ENCODE data around the gene OARD1.
"Not testable (repeated sequence)": the region's sequence is repeated elsewhere in the genome, so short reads cannot be mapped to it uniquely, and the experiment has no call there.

Gene OARD1, protein sequence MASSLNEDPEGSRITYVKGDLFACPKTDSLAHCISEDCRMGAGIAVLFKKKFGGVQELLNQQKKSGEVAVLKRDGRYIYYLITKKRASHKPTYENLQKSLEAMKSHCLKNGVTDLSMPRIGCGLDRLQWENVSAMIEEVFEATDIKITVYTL

DNA sequence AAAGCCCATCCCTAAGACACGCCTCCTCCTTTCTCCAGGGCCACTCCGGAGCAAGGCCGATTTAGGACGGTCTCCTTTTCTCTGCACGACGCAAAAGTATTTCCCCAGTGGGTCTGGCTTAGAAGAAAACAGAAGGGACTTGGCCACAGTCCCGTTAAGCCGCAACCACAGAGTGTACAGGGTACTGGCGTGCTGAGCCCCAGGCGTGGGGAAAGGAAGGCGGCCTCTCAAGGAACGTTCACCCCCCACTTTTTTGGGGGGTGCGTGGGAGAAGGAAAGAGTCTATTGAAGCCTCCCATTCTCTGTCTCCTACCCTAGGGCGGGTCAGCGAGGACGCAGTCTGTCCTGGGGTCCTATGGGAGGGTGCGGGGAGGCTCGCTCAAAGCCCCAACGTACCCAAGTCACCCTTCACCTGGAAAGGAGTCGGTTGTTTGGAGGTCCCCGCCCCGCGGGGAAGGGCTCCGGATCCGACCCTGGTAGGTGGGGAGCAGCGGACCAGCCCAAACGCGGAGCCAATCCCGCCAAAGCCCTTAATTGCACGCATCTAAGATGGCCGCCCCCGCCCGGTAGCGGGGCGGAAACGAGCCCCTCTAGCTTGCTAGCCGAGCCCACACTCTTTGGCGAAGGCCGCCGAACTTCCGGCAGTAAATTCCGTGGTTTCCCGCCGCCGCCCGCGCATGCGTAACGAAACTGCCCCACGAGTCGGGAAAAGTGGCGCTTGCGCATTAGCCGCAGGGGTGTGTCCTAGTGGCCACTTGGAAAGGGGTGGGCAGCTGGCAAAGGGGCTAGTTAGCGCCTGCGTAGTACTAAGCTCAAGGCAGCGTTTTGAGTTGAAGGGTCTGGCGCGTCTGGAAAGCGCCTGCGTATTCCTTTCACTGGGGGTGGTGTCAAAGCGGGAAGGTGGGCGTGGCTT is at the start of gene OARD1:
Gene OARD1, minus strand, starts transcription at position 434 of the 913 bp plus-strand sequence. CDS start 722 bp downstream, outside the sequence.
- Histone ChIP-seq H3K4me3 (ENCODE audit: low read depth in 1 of 2, low read length in 2 of 2) (peak within 1 kb of the TSS; percentile 77 to 88), H3K36me3 (ENCODE audit: insufficient read depth, low read length) (peaks cover 16% of the 10 kb centered on the region), H3K9ac (ENCODE audit: low read length) (peak within 1 kb of the TSS; percentile 90), H3K27ac (ENCODE audit: low read depth, low read length) (peak within 1 kb of the TSS; percentile 100), H3K4me1 (ENCODE audit: insufficient read depth, low read length) (peaks cover 31% of the 10 kb centered on the region), H3K27me3 (ENCODE audit: control insufficient read depth in 1 of 2, insufficient read depth in 2 of 2, low read length in 2 of 2) (no peaks in the 10 kb centered on the region), H3K9me3 (ENCODE audit: low read length) (no peaks in the 10 kb centered on the region)

GRCh38 chr6:41120058-41120457 is 47.9 kb upstream of the OARD1 start:
- Histone ChIP-seq H3K9ac (ENCODE audit: low read length) (no peak overlapping the region), H3K27ac (ENCODE audit: low read depth, low read length) (no peak overlapping the region), H3K4me3 (ENCODE audit: low read depth in 1 of 2, low read length in 2 of 2) (no peak overlapping the region), H3K36me3 (ENCODE audit: insufficient read depth, low read length) (no peaks in the 10 kb centered on the region), H3K9me3 (ENCODE audit: low read length) (no peaks in the 10 kb centered on the region), H3K4me1 (ENCODE audit: insufficient read depth, low read length) (no peaks in the 10 kb centered on the region), H3K27me3 (ENCODE audit: control insufficient read depth in 1 of 2, insufficient read depth in 2 of 2, low read length in 2 of 2) (no peaks in the 10 kb centered on the region)

- Histone ChIP-seq H3K36me3 (ENCODE audit: insufficient read depth, low read length) (no peaks in the 10 kb centered on the region), H3K9me3 (ENCODE audit: low read length) (no peaks in the 10 kb centered on the region), H3K9ac (ENCODE audit: low read length) (no peak overlapping the region), H3K27ac (ENCODE audit: low read depth, low read length) (no peak overlapping the region), H3K27me3 (ENCODE audit: control insufficient read depth in 1 of 2, insufficient read depth in 2 of 2, low read length in 2 of 2) (no peaks in the 10 kb centered on the region), H3K4me1 (ENCODE audit: insufficient read depth, low read length) (no peaks in the 10 kb centered on the region), H3K4me3 (ENCODE audit: low read depth in 1 of 2, low read length in 2 of 2) (no peak overlapping the region)
Measured at GRCh38 chr6:41119508-41119907, 47.4 kb upstream of the OARD1 start.

GRCh38 chr6:41115027-41115426 is 42.9 kb upstream of the OARD1 start:
- H3K9ac ChIP-seq (ENCODE audit: low read length); H3K27ac ChIP-seq (ENCODE audit: low read depth, low read length); H3K27me3 ChIP-seq (ENCODE audit: control insufficient read depth in 1 of 2, insufficient read depth in 2 of 2, low read length in 2 of 2); H3K9me3 ChIP-seq (ENCODE audit: low read length); H3K4me3 ChIP-seq (ENCODE audit: low read depth in 1 of 2, low read length in 2 of 2); H3K36me3 ChIP-seq (ENCODE audit: insufficient read depth, low read length); H3K4me1 ChIP-seq (ENCODE audit: insufficient read depth, low read length): not testable (repeated sequence)

DNA sequence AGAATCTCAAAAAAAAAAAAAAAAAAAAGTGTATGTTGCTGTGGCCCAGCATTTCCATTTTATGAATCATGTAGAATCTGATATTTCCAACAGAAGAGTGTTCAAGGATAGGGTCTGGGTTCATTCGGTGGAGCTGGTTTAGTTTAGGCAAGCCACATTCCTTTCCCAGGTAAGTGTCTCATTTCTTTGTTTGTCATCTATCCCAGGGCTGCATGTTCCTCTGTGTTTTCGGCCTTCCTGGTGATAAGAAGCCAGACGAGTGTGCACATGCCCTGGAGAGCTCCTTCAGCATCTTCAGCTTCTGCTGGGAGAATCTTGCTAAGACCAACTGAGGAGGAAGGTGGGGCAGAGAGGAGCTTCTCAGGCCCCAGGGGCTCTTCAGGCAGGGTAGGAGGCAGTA is 38.9 kb upstream of the OARD1 start:
- no peak overlapping the region for H3K9ac ChIP-seq (ENCODE audit: low read length)
- H3K27ac ChIP-seq (ENCODE audit: low read depth, low read length): no peak overlapping the region
- no peaks in the 10 kb centered on the region for H3K27me3 ChIP-seq (ENCODE audit: control insufficient read depth in 1 of 2, insufficient read depth in 2 of 2, low read length in 2 of 2)
- no peak overlapping the region for H3K4me3 ChIP-seq (ENCODE audit: low read depth in 1 of 2, low read length in 2 of 2)
- H3K36me3 ChIP-seq (ENCODE audit: insufficient read depth, low read length): no peaks in the 10 kb centered on the region
- H3K9me3 ChIP-seq (ENCODE audit: low read length): no peaks in the 10 kb centered on the region
- H3K4me1 ChIP-seq (ENCODE audit: insufficient read depth, low read length): no peaks in the 10 kb centered on the region

DNA sequence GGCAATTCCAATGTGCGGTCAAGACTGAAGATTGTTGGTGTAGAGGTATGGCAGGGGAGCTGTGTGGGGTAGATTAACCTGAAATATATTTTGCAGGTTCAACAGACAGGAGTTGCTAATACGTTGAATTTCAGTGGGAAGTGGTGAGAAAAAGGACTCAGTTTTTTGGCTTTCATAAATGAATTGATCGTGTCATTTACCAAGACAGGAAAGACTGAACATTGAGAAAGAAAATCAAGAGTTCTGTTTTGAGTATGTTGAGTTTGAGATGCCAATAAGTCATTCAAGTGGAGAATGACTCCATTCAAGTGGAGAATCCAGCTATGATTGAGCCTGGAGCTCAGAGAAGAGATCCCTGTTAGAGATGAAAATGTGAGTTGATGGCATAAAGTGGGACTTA is 31.7 kb upstream of the OARD1 start:
- H3K4me1 ChIP-seq (ENCODE audit: insufficient read depth, low read length): no peaks in the 10 kb centered on the region
- no peaks in the 10 kb centered on the region for H3K9me3 ChIP-seq (ENCODE audit: low read length)
- H3K4me3 ChIP-seq (ENCODE audit: low read depth in 1 of 2, low read length in 2 of 2): no peak overlapping the region
- no peak overlapping the region for H3K9ac ChIP-seq (ENCODE audit: low read length)
- H3K27me3 ChIP-seq (ENCODE audit: control insufficient read depth in 1 of 2, insufficient read depth in 2 of 2, low read length in 2 of 2): no peaks in the 10 kb centered on the region
- H3K36me3 ChIP-seq (ENCODE audit: insufficient read depth, low read length): peaks cover 21% of the 10 kb centered on the region
- no peak overlapping the region for H3K27ac ChIP-seq (ENCODE audit: low read depth, low read length)

- Histone ChIP-seq H3K27me3 (ENCODE audit: control insufficient read depth in 1 of 2, insufficient read depth in 2 of 2, low read length in 2 of 2) (no peaks in the 10 kb centered on the region), H3K36me3 (ENCODE audit: insufficient read depth, low read length) (peaks cover 49% of the 10 kb centered on the region), H3K4me1 (ENCODE audit: insufficient read depth, low read length) (no peaks in the 10 kb centered on the region), H3K27ac (ENCODE audit: low read depth, low read length) (no peak overlapping the region), H3K9me3 (ENCODE audit: low read length) (no peaks in the 10 kb centered on the region), H3K9ac (ENCODE audit: low read length) (no peak overlapping the region), H3K4me3 (ENCODE audit: low read depth in 1 of 2, low read length in 2 of 2) (no peak overlapping the region)
Measured at GRCh38 chr6:41100871-41101287, 28.7 kb upstream of the OARD1 start.

DNA sequence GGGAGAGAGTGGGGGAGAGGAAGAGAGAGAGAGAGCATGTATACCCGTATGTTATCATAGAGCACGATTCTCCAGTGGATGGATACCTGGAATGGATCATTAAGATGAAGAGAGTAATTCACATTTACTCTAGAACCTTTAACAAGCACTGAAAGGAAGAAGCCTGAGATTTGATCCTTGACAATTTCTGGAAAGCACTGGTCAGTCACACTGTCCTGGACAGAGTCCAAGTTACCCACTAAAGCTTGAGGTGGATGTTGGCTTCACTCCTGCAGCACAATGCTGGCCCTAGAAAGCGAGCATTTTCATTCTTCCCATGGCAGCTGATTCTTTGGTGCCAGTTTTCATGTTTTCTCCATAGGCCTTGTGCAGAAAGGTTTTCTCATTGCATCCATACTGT is 26.2 kb upstream of the OARD1 start:
- peaks cover 71% of the 10 kb centered on the region for H3K36me3 ChIP-seq (ENCODE audit: insufficient read depth, low read length)
- no peaks in the 10 kb centered on the region for H3K9me3 ChIP-seq (ENCODE audit: low read length)
- H3K4me1 ChIP-seq (ENCODE audit: insufficient read depth, low read length): no peaks in the 10 kb centered on the region
- H3K27ac ChIP-seq (ENCODE audit: low read depth, low read length): no peak overlapping the region
- H3K9ac ChIP-seq (ENCODE audit: low read length): no peak overlapping the region
- H3K27me3 ChIP-seq (ENCODE audit: control insufficient read depth in 1 of 2, insufficient read depth in 2 of 2, low read length in 2 of 2): no peaks in the 10 kb centered on the region
- H3K4me3 ChIP-seq (ENCODE audit: low read depth in 1 of 2, low read length in 2 of 2): no peak overlapping the region

GRCh38 chr6:41097467-41098090 is 25.4 kb upstream of the OARD1 start:
- Histone ChIP-seq H3K27ac (ENCODE audit: low read depth, low read length) (no peak overlapping the region), H3K36me3 (ENCODE audit: insufficient read depth, low read length) (peaks cover 78% of the 10 kb centered on the region), H3K9me3 (ENCODE audit: low read length) (no peaks in the 10 kb centered on the region), H3K4me1 (ENCODE audit: insufficient read depth, low read length) (no peaks in the 10 kb centered on the region), H3K4me3 (ENCODE audit: low read depth in 1 of 2, low read length in 2 of 2) (no peak overlapping the region), H3K27me3 (ENCODE audit: control insufficient read depth in 1 of 2, insufficient read depth in 2 of 2, low read length in 2 of 2) (no peaks in the 10 kb centered on the region), H3K9ac (ENCODE audit: low read length) (no peak overlapping the region)

GRCh38 chr6:41093729-41094128 is 21.6 kb upstream of the OARD1 start:
- Histone ChIP-seq H3K4me1 (ENCODE audit: insufficient read depth, low read length) (no peaks in the 10 kb centered on the region), H3K36me3 (ENCODE audit: insufficient read depth, low read length) (peaks cover 84% of the 10 kb centered on the region), H3K4me3 (ENCODE audit: low read depth in 1 of 2, low read length in 2 of 2) (no peak overlapping the region), H3K27ac (ENCODE audit: low read depth, low read length) (no peak overlapping the region), H3K9me3 (ENCODE audit: low read length) (no peaks in the 10 kb centered on the region), H3K27me3 (ENCODE audit: control insufficient read depth in 1 of 2, insufficient read depth in 2 of 2, low read length in 2 of 2) (no peaks in the 10 kb centered on the region), H3K9ac (ENCODE audit: low read length) (no peak overlapping the region)

DNA sequence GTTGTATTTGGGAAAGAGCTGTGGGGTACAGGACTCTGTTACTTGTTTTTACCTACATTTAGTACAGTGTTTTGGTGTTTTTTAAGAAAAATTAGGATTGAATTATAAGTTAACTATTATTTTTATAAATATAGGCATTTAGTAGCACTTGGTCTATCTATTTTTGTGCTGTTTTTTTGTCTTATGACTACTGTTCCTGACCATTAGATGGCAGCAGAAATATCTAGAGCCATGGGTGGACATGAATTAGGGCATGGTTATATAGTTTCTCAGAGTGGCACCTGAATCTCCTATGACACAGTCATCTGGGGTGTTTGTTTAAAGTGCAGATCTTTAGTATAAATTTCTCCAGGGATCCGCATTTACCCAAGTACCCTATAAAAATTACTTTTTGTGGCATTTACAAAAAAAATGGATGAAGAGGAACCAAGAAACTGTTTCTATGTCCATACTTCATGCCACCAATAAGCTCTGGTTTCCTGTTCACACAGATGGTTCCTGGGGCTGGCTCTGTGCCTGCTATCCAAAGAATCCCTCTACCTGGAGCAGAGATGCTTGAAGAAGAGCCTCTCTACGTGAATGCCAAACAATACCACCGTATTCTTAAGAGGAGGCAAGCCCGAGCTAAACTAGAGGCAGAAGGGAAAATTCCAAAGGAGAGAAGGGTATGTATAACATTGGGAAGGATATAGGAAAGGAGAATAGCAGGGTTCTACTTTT is 20.4 kb upstream of the OARD1 start:
- H3K4me1 ChIP-seq (ENCODE audit: insufficient read depth, low read length): no peaks in the 10 kb centered on the region
- no peaks in the 10 kb centered on the region for H3K9me3 ChIP-seq (ENCODE audit: low read length)
- peaks cover 72% of the 10 kb centered on the region for H3K36me3 ChIP-seq (ENCODE audit: insufficient read depth, low read length)
- H3K27ac ChIP-seq (ENCODE audit: low read depth, low read length): no peak overlapping the region
- no peak overlapping the region for H3K4me3 ChIP-seq (ENCODE audit: low read depth in 1 of 2, low read length in 2 of 2)
- H3K9ac ChIP-seq (ENCODE audit: low read length): no peak overlapping the region
- no peaks in the 10 kb centered on the region for H3K27me3 ChIP-seq (ENCODE audit: control insufficient read depth in 1 of 2, insufficient read depth in 2 of 2, low read length in 2 of 2)
